HL-60 (cell line): ENCODE measurements around the gene MYO1A.

ENCODE experiments used
- DNase-seq, 2 experiments: peaks; one replicate each; pipeline ENCODE4 v3.0.0-alpha.2; 2010 to 2020; ENCODE audit warnings: low read depth in 1 of 2, low spot score in 1 of 2
- H3K27ac ChIP-seq: fragments of 250-450 bp; sonication (Bioruptor Pico); replicated peaks from 2 replicates; pipeline ENCODE4 v1.5.1; 2020; ENCODE audit warnings: mild to moderate bottlenecking, moderate library complexity
- H3K27me3 ChIP-seq: fragments of 250-450 bp; sonication (Bioruptor Pico); 2 replicates; pipeline ENCODE4 v1.5.1; 2021; ENCODE audit warnings: mild to moderate bottlenecking, moderate library complexity; ENCODE audit not compliant: insufficient read depth, poor library complexity, severe bottlenecking
- H3K4me3 ChIP-seq: replicated peaks from 2 replicates; pipeline ENCODE4 v1.5.1; 2011; ENCODE audit warnings: mild to moderate bottlenecking, control low read depth, low read length; ENCODE audit not compliant: insufficient read depth
- GABPA ChIP-seq: IDR thresholded peaks from 2 replicates; pipeline ENCODE4 v1.6.1; 2012; ENCODE audit warnings: low read depth
- POLR2AphosphoS5 ChIP-seq: IDR thresholded peaks from 2 replicates; pipeline ENCODE4 v1.6.1; 2012; ENCODE audit warnings: low read depth
- SPI1 ChIP-seq: IDR thresholded peaks from 2 replicates; pipeline ENCODE4 v1.6.1; 2012; ENCODE audit warnings: low read depth, mild to moderate bottlenecking, borderline replicate concordance
- TF ChIP-seq, protein P1 (sequence below): IDR thresholded peaks from 2 replicates; pipeline ENCODE4 v1.6.1; 2012; ENCODE audit warnings: low read depth; ENCODE audit not compliant: insufficient replicate concordance
- TF ChIP-seq, protein P2 (sequence below): IDR thresholded peaks from one replicate; pipeline ENCODE4 v1.5.1; 2011; ENCODE audit warnings: low read length, control low read depth, inconsistent platforms; ENCODE audit not compliant: insufficient read depth

Gene MYO1A

DNA sequence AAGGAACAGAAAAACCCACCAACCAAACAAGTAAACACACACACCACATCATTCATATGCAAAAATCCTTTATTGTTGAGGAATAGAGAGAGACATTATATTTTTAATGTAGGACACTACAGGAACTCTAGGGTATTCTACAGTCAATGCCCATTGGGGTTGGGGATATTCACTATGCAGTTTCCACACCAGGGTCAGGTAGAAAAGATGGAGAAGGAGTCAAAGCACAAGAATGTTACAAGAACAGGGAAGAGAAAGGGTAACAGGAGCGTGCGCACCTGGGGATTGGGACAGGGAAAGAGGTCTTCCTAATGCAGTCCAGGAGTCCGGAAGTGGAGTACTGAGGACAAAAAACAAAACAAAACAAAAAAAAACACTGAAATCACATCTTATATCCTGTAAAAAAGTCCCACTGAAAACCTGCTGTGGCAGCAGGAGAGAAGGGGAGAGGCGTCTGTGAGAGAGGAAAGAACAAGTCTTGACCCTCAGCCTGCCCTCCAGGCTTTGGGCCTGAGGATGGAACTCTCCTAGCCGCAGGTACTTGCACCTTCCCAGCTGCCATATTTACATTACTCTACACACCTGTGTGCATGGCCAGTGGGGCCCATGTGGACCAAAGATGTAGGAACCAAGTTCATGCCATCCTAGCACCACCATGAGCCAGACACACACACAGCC lies 39.8 kb downstream of the MYO1A start:
- DNase-seq, result no peak
- Histone ChIP-seq H3K27ac (no peak overlapping the region), H3K27me3 (peaks cover under 1% of the 10 kb centered on the region), H3K4me3 (no peak overlapping the region)
- TF ChIP-seq GABPA, result no peak
- TF ChIP-seq, protein P1, sequence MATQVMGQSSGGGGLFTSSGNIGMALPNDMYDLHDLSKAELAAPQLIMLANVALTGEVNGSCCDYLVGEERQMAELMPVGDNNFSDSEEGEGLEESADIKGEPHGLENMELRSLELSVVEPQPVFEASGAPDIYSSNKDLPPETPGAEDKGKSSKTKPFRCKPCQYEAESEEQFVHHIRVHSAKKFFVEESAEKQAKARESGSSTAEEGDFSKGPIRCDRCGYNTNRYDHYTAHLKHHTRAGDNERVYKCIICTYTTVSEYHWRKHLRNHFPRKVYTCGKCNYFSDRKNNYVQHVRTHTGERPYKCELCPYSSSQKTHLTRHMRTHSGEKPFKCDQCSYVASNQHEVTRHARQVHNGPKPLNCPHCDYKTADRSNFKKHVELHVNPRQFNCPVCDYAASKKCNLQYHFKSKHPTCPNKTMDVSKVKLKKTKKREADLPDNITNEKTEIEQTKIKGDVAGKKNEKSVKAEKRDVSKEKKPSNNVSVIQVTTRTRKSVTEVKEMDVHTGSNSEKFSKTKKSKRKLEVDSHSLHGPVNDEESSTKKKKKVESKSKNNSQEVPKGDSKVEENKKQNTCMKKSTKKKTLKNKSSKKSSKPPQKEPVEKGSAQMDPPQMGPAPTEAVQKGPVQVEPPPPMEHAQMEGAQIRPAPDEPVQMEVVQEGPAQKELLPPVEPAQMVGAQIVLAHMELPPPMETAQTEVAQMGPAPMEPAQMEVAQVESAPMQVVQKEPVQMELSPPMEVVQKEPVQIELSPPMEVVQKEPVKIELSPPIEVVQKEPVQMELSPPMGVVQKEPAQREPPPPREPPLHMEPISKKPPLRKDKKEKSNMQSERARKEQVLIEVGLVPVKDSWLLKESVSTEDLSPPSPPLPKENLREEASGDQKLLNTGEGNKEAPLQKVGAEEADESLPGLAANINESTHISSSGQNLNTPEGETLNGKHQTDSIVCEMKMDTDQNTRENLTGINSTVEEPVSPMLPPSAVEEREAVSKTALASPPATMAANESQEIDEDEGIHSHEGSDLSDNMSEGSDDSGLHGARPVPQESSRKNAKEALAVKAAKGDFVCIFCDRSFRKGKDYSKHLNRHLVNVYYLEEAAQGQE, result no peak
- no peak for TF ChIP-seq POLR2AphosphoS5
- TF ChIP-seq, protein P2, sequence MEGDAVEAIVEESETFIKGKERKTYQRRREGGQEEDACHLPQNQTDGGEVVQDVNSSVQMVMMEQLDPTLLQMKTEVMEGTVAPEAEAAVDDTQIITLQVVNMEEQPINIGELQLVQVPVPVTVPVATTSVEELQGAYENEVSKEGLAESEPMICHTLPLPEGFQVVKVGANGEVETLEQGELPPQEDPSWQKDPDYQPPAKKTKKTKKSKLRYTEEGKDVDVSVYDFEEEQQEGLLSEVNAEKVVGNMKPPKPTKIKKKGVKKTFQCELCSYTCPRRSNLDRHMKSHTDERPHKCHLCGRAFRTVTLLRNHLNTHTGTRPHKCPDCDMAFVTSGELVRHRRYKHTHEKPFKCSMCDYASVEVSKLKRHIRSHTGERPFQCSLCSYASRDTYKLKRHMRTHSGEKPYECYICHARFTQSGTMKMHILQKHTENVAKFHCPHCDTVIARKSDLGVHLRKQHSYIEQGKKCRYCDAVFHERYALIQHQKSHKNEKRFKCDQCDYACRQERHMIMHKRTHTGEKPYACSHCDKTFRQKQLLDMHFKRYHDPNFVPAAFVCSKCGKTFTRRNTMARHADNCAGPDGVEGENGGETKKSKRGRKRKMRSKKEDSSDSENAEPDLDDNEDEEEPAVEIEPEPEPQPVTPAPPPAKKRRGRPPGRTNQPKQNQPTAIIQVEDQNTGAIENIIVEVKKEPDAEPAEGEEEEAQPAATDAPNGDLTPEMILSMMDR, result no peak
- no peak for TF ChIP-seq SPI1

DNA sequence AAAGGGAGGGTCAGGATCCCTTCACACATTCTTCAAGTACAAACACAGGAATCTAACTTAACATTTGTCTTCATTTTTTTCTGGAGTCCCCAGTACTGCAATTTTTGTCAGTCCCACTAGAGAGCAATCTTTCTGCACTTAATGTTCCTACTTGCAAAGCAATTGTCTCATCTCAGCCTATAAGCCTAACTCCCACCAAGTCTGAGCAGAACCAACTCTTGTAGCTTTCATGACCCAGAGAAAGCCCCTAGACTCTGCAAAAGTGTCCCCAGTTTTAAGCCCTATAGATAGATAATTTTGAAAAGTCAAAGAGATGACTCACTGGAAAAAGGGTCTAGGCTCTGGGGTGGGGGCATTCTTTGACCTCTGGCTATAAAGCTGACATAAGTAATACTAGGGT lies 41.8 kb downstream of the MYO1A start:
- Histone ChIP-seq H3K27me3 (no peaks in the 10 kb centered on the region), H3K4me3 (no peak overlapping the region), H3K27ac (no peak overlapping the region)
- TF ChIP-seq GABPA, result no peak
- TF ChIP-seq, protein P2, result peak; percentile 62
- DNase-seq, result peak in 1 of 2 experiments; percentile 59

DNA sequence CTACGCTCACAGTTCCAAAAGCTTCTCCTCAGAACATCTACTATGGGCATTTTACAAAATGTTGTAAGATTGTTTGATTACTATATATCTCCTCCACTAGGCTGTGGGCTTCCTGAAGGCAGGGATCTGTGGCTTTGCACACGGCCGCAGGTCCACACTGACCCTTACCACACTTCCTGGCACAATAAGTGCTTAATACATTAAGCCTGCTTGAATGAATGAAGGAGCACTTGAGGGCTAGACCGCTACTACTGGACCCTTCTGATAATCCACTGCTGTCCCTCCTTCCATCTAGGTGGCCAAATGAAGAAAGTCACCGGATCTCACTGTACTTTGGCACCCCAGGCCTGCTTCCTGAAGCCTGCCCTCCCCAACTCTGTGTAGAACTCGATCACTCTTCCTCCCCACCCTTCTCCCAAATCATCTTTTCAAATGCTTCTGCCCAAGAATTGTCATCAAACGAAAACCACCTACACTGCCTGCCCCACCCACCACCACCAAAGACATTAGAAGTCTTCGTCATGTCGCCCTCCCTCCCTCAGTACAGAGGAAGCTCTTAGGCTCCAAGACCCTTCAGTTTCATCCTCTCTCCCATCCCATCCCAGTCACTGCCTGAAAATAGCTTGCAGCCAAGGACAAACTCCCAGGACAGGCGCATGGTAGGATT lies 43.0 kb downstream of the MYO1A start:
- Histone ChIP-seq H3K27me3 (no peaks in the 10 kb centered on the region), H3K27ac (peak overlapping the region; percentile 32), H3K4me3 (peak overlapping the region; percentile 15)
- peak in 1 of 2 experiments; percentile 58 for DNase-seq
- no peak for TF ChIP-seq POLR2AphosphoS5
- TF ChIP-seq GABPA, result no peak
- TF ChIP-seq, protein P2, result no peak
- no peak for TF ChIP-seq SPI1
- TF ChIP-seq, protein P1, result no peak
